Nephron progenitor cell (in vitro differentiated cells): ENCODE results near the gene BBS2.

ENCODE experiments used
- DNase-seq: peaks from one replicate; pipeline ENCODE4 v3.0.0; 2021
- H3K27ac Mint-ChIP-seq: 2 replicates; pipeline ENCODE4 v1.8.0; 2021; ENCODE audit warnings: mild to moderate bottlenecking, moderate library complexity, mixed read lengths
- H3K27me3 Mint-ChIP-seq: 2 replicates; pipeline ENCODE4 v1.8.0; 2021; ENCODE audit warnings: mild to moderate bottlenecking, low read depth, mixed read lengths; ENCODE audit not compliant: poor library complexity
- H3K36me3 Mint-ChIP-seq: 2 replicates; pipeline ENCODE4 v1.8.0; 2021; ENCODE audit warnings: low read depth, mixed read lengths
- H3K4me1 Mint-ChIP-seq: 2 replicates; pipeline ENCODE4 v1.8.0; 2021; ENCODE audit warnings: mixed read lengths
- H3K4me3 Mint-ChIP-seq: 2 replicates; pipeline ENCODE4 v1.8.0; 2021; ENCODE audit warnings: mild to moderate bottlenecking, moderate library complexity, mixed read lengths
- H3K9me3 Mint-ChIP-seq: 2 replicates; pipeline ENCODE4 v1.8.0; 2021; ENCODE audit warnings: mild to moderate bottlenecking, moderate library complexity, mixed read lengths
- TF ChIP-seq, protein P1 (sequence below): fragments of 200-600 bp; sonication (generic); IDR thresholded peaks from 2 replicates; pipeline ENCODE4 v1.5.0; 2021; ENCODE audit warnings: antibody characterized with exemption

The BBS2 gene

GRCh38 chr16:56547949-56548567 lies 28.2 kb upstream of the BBS2 start:
- Mint-ChIP-seq H3K4me3 (no peak overlapping the region), H3K27me3 (peaks cover 3% of the 10 kb centered on the region)

GRCh38 chr16:56547120-56547948 lies 27.5 kb upstream of the BBS2 start:
- no peaks in the 10 kb centered on the region for H3K9me3 Mint-ChIP-seq
- peaks cover 25% of the 10 kb centered on the region for H3K4me1 Mint-ChIP-seq
- peaks cover 3% of the 10 kb centered on the region for H3K27me3 Mint-ChIP-seq
- no peak overlapping the region for H3K4me3 Mint-ChIP-seq
- peak overlapping the region; percentile 59 for H3K27ac Mint-ChIP-seq
- H3K36me3 Mint-ChIP-seq, result no peaks in the 10 kb centered on the region
- TF ChIP-seq, protein P1, sequence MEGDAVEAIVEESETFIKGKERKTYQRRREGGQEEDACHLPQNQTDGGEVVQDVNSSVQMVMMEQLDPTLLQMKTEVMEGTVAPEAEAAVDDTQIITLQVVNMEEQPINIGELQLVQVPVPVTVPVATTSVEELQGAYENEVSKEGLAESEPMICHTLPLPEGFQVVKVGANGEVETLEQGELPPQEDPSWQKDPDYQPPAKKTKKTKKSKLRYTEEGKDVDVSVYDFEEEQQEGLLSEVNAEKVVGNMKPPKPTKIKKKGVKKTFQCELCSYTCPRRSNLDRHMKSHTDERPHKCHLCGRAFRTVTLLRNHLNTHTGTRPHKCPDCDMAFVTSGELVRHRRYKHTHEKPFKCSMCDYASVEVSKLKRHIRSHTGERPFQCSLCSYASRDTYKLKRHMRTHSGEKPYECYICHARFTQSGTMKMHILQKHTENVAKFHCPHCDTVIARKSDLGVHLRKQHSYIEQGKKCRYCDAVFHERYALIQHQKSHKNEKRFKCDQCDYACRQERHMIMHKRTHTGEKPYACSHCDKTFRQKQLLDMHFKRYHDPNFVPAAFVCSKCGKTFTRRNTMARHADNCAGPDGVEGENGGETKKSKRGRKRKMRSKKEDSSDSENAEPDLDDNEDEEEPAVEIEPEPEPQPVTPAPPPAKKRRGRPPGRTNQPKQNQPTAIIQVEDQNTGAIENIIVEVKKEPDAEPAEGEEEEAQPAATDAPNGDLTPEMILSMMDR, result no peak
- no peak for DNase-seq

More at GRCh38 chr16:56547949-56548567, 28.2 kb upstream of the BBS2 start:
- Mint-ChIP-seq H3K36me3 (no peaks in the 10 kb centered on the region), H3K27ac (peak overlapping the region; percentile 59), H3K9me3 (no peaks in the 10 kb centered on the region), H3K4me1 (peaks cover 26% of the 10 kb centered on the region)
- TF ChIP-seq, protein P1, result no peak
- DNase-seq, result no peak

GRCh38 chr16:56542039-56542438 lies 22.2 kb upstream of the BBS2 start:
- TF ChIP-seq, protein P1, result no peak
- DNase-seq, result no peak
- H3K27me3 Mint-ChIP-seq, result peaks cover 5% of the 10 kb centered on the region
- peaks cover 17% of the 10 kb centered on the region for H3K9me3 Mint-ChIP-seq
- no peak overlapping the region for H3K4me3 Mint-ChIP-seq
- H3K4me1 Mint-ChIP-seq, result peaks cover under 1% of the 10 kb centered on the region
- H3K36me3 Mint-ChIP-seq, result no peaks in the 10 kb centered on the region
- no peak overlapping the region for H3K27ac Mint-ChIP-seq

- H3K27ac Mint-ChIP-seq, result no peak overlapping the region
These were observed 19.8 kb upstream of the BBS2 start for GRCh38 chr16:56539656-56540055.

GRCh38 chr16:56538331-56538730 lies 18.5 kb upstream of the BBS2 start:
- H3K9me3 Mint-ChIP-seq, result peaks cover 17% of the 10 kb centered on the region
- no peaks in the 10 kb centered on the region for H3K4me1 Mint-ChIP-seq
- peaks cover 16% of the 10 kb centered on the region for H3K27me3 Mint-ChIP-seq
- TF ChIP-seq, protein P1, result no peak
- no peaks in the 10 kb centered on the region for H3K36me3 Mint-ChIP-seq
- no peak for DNase-seq
- H3K27ac Mint-ChIP-seq, result no peak overlapping the region
- no peak overlapping the region for H3K4me3 Mint-ChIP-seq

More at GRCh38 chr16:56539656-56540055, 19.8 kb upstream of the BBS2 start:
- Mint-ChIP-seq H3K36me3 (no peaks in the 10 kb centered on the region), H3K27me3 (peaks cover 10% of the 10 kb centered on the region), H3K4me1 (no peaks in the 10 kb centered on the region), H3K9me3 (peaks cover 17% of the 10 kb centered on the region), H3K4me3 (no peak overlapping the region)
- TF ChIP-seq, protein P1, result no peak
- no peak for DNase-seq
